ENCODE data around the gene RPL28.
"Not testable (repeated sequence)": the region's sequence is repeated elsewhere in the genome, so short reads cannot be mapped to it uniquely, and the experiment has no call there.

DNA sequence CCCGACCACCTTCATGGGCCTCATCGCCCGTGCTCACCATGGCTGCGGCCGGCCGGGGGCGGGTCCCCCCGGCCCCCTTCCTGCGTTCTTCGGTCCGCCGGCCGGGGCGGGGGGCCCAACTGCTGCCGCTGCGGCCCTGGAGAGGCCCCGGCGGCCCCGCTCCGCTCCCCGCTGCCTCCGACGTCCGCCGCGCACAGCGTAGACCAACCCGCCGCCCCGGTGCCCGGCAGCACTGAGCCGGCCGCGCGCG, 21.7 kb downstream of the RPL28 start, which contains the start of gene UBE2S:
- TF ChIP-seq, protein P1, sequence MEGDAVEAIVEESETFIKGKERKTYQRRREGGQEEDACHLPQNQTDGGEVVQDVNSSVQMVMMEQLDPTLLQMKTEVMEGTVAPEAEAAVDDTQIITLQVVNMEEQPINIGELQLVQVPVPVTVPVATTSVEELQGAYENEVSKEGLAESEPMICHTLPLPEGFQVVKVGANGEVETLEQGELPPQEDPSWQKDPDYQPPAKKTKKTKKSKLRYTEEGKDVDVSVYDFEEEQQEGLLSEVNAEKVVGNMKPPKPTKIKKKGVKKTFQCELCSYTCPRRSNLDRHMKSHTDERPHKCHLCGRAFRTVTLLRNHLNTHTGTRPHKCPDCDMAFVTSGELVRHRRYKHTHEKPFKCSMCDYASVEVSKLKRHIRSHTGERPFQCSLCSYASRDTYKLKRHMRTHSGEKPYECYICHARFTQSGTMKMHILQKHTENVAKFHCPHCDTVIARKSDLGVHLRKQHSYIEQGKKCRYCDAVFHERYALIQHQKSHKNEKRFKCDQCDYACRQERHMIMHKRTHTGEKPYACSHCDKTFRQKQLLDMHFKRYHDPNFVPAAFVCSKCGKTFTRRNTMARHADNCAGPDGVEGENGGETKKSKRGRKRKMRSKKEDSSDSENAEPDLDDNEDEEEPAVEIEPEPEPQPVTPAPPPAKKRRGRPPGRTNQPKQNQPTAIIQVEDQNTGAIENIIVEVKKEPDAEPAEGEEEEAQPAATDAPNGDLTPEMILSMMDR (IDR thresholded peaks at IDR 0.05) = not testable (repeated sequence)
- peak; percentile 19 to 95 for TF ChIP-seq POLR2A (IDR thresholded peaks at IDR 0.05)
- not testable (repeated sequence) for TF ChIP-seq POLR2AphosphoS5 (IDR thresholded peaks at IDR 0.05; ENCODE audit: insufficient read depth in 1 of 2, low read depth in 1 of 2)

Data from vagina (tissue), 2 donors.